Caco-2 (cell line): ENCODE results near the gene AP2S1. TPM values are rescaled to one million over a fixed set of nuclear protein-coding genes. Genes with fewer than 3 reads are reported as not detected.

ENCODE experiments used
- BruUV-seq: library from RNA; stranded (reverse); fragments of 400-500 nt; replicated peaks from 2 replicates; lab custom pipeline; 2021; lab: Mats Ljungman, UMichigan
- CTCF ChIA-PET: fragments of 300-600 bp; sonication (Branson Sonifier 250); formaldehyde crosslinking; loops from one replicate; lab custom pipeline; 2022; ENCODE audit warnings: antibody characterized with exemption; lab: Charles Lee
- POLR2A ChIA-PET: fragments of 300-600 bp; sonication (Branson Sonifier 250); formaldehyde crosslinking; loops from one replicate; lab custom pipeline; 2022; ENCODE audit warnings: antibody characterized with exemption; lab: Charles Lee
- DNase-seq, 2 experiments: peaks; one replicate each; pipeline versions ENCODE4 v3.0.0 to v3.0.0-alpha.2; 2020 to 2022
- H3K27me3 ChIP-seq: replicated peaks from 2 replicates; pipeline ENCODE4 v1.6.0; 2011; ENCODE audit warnings: low read length; ENCODE audit not compliant: control insufficient read depth, insufficient read depth
- H3K36me3 ChIP-seq: 2 replicates; pipeline ENCODE4 v1.5.1; 2011; ENCODE audit warnings: low read length; ENCODE audit not compliant: control insufficient read depth, insufficient read depth
- H3K4me1 ChIP-seq: fragments of 250-450 bp; sonication (Bioruptor Pico); 2 replicates; pipeline ENCODE4 v1.5.1; 2020; ENCODE audit warnings: mild to moderate bottlenecking
- H3K4me3 ChIP-seq: 2 replicates; pipeline ENCODE4 v1.5.1; 2011; ENCODE audit warnings: low read depth, mild to moderate bottlenecking, control low read depth, low read length
- H3K9me3 ChIP-seq: fragments of 250-450 bp; sonication (Bioruptor Pico); 2 replicates; pipeline ENCODE4 v1.5.1; 2020; ENCODE audit warnings: mild to moderate bottlenecking, moderate library complexity
- H3K27ac Mint-ChIP-seq: one replicate; pipeline ENCODE4 v1.8.0; 2022; ENCODE audit warnings: mixed read lengths; ENCODE audit not compliant: unreplicated experiment
- H3K27me3 Mint-ChIP-seq: one replicate; pipeline ENCODE4 v1.8.0; 2022; ENCODE audit warnings: mixed read lengths; ENCODE audit not compliant: insufficient read depth, unreplicated experiment
- H3K36me3 Mint-ChIP-seq: one replicate; pipeline ENCODE4 v1.8.0; 2022; ENCODE audit warnings: mild to moderate bottlenecking, mixed read lengths; ENCODE audit not compliant: insufficient read depth, unreplicated experiment
- H3K4me1 Mint-ChIP-seq: one replicate; pipeline ENCODE4 v1.8.0; 2022; ENCODE audit warnings: low read depth, mixed read lengths; ENCODE audit not compliant: unreplicated experiment
- H3K4me3 Mint-ChIP-seq: one replicate; pipeline ENCODE4 v1.8.0; 2022; ENCODE audit warnings: mild to moderate bottlenecking, moderate library complexity, mixed read lengths; ENCODE audit not compliant: unreplicated experiment
- H3K9me3 Mint-ChIP-seq: one replicate; pipeline ENCODE4 v1.8.0; 2022; ENCODE audit warnings: mixed read lengths; ENCODE audit not compliant: unreplicated experiment
- CTCF ChIP-seq, 2 experiments: fragments of 200-600 bp in 1 of 2; IDR thresholded peaks; 1 replicate in 1 of 2; 2 replicates in 1 of 2; pipeline versions ENCODE4 v1.5.1 to v1.8.0; 2011 to 2022; ENCODE audit warnings: antibody characterized with exemption in 1 of 2, control low read depth in 1 of 2, inconsistent platforms in 1 of 2, low read depth in 1 of 2, low read length in 1 of 2, mild to moderate bottlenecking in 1 of 2, moderate library complexity in 1 of 2; ENCODE audit not compliant: insufficient read depth in 1 of 2, severe bottlenecking in 1 of 2, unreplicated experiment in 1 of 2
- intact Hi-C: fragments of 100-400 bp; cut with micrococcal nuclease; formaldehyde crosslinking; loops from one replicate; pipeline ENCODE4 v1.10.0; 2022; ENCODE audit not compliant: unreplicated experiment
- total RNA-seq: library from RNA; stranded (reverse); gene quantifications from 2 replicates; pipeline ENCODE4 v1.2.3, GENCODE V29; 2022

AP2S1 gene
- total RNA-seq, 1 experiment from 2014 or later: 211 TPM

GRCh38 chr19:46878613-46879375 lies 28.1 kb upstream of the AP2S1 start:
- Mint-ChIP-seq H3K4me3 (no peak overlapping the region), H3K27me3 (no peaks in the 10 kb centered on the region), H3K9me3 (no peaks in the 10 kb centered on the region), H3K27ac (no peak overlapping the region), H3K4me1 (peaks cover 32% of the 10 kb centered on the region), H3K36me3 (peaks cover 56% of the 10 kb centered on the region)
- no peak for DNase-seq
- no peaks in the 10 kb centered on the region for H3K27me3 ChIP-seq
- intact Hi-C loops: no loop called here
- no peaks in the 10 kb centered on the region for H3K9me3 ChIP-seq
- no TSS peak for BruUV-seq
- POLR2A ChIA-PET: no interaction called here
- H3K4me1 ChIP-seq: peaks cover 40% of the 10 kb centered on the region
- no peak for TF ChIP-seq CTCF (IDR thresholded peaks at IDR 0.05; ENCODE audit: insufficient read depth in 1 of 2, low read depth in 1 of 2, low read length in 1 of 2, severe bottlenecking in 1 of 2, unreplicated experiment in 1 of 2)
- H3K36me3 ChIP-seq: no peaks in the 10 kb centered on the region
- H3K4me3 ChIP-seq: no peak overlapping the region
- CTCF ChIA-PET: no interaction called here

GRCh38 chr19:46875657-46876056 lies 25.0 kb upstream of the AP2S1 start:
- ChIA-PET POLR2A (no interaction called here), CTCF (no interaction called here)
- peak in 1 of 2 experiments; percentile 30 for DNase-seq
- Mint-ChIP-seq H3K36me3 (peaks cover 54% of the 10 kb centered on the region), H3K4me3 (peak overlapping the region; percentile 45), H3K4me1 (peaks cover 14% of the 10 kb centered on the region), H3K27me3 (no peaks in the 10 kb centered on the region), H3K9me3 (no peaks in the 10 kb centered on the region), H3K27ac (peak overlapping the region; percentile 81)
- intact Hi-C loops: loop anchor here (1.0 kb wide), 2 partner anchors 9 to 15 kb away; no protein-coding TSS in a partner anchor
- no peak for TF ChIP-seq CTCF (IDR thresholded peaks at IDR 0.05; ENCODE audit: insufficient read depth in 1 of 2, low read depth in 1 of 2, low read length in 1 of 2, severe bottlenecking in 1 of 2, unreplicated experiment in 1 of 2)
- BruUV-seq: TSS peak; percentile 8
- no peaks in the 10 kb centered on the region for H3K36me3 ChIP-seq
- no peak overlapping the region for H3K4me3 ChIP-seq
- no peaks in the 10 kb centered on the region for H3K27me3 ChIP-seq
- H3K9me3 ChIP-seq: no peaks in the 10 kb centered on the region
- H3K4me1 ChIP-seq: peaks cover 34% of the 10 kb centered on the region

GRCh38 chr19:46875234-46875633 lies 24.6 kb upstream of the AP2S1 start:
- no peak for TF ChIP-seq CTCF (IDR thresholded peaks at IDR 0.05; ENCODE audit: insufficient read depth in 1 of 2, low read depth in 1 of 2, low read length in 1 of 2, severe bottlenecking in 1 of 2, unreplicated experiment in 1 of 2)
- Histone ChIP-seq H3K4me3 (no peak overlapping the region), H3K4me1 (peaks cover 32% of the 10 kb centered on the region), H3K36me3 (no peaks in the 10 kb centered on the region), H3K9me3 (no peaks in the 10 kb centered on the region), H3K27me3 (no peaks in the 10 kb centered on the region)
- Mint-ChIP-seq H3K27ac (peak overlapping the region; percentile 81), H3K9me3 (no peaks in the 10 kb centered on the region), H3K36me3 (peaks cover 52% of the 10 kb centered on the region), H3K4me3 (peak overlapping the region; percentile 45), H3K27me3 (no peaks in the 10 kb centered on the region), H3K4me1 (peaks cover 14% of the 10 kb centered on the region)
- intact Hi-C loops: loop anchor here (1.0 kb wide), 2 partner anchors 9 to 15 kb away; no protein-coding TSS in a partner anchor
- CTCF ChIA-PET: interaction anchor here (0.8 kb wide), 1 partner anchor 35 kb away, joined by 3 read pairs; no protein-coding TSS in a partner anchor
- POLR2A ChIA-PET: interaction anchor here (0.6 to 0.7 kb wide), 2 partner anchors 9 to 16 kb away, joined by 4 to 5 read pairs; no protein-coding TSS in a partner anchor
- DNase-seq: no peak
- no TSS peak for BruUV-seq
